NCI-H1417 treated with DMSO at 0.1 percent for 48 hours (cell line): ENCODE measurements around the gene CACNB2.

Experiments used
- DNase-seq: peaks from one replicate; lab custom pipeline; 2025; lab: John Stamatoyannopoulos, UW

The CACNB2 gene

GRCh38 chr10:18514537-18514936 is 374.3 kb downstream of the CACNB2 start:
- no peak for DNase-seq

DNA sequence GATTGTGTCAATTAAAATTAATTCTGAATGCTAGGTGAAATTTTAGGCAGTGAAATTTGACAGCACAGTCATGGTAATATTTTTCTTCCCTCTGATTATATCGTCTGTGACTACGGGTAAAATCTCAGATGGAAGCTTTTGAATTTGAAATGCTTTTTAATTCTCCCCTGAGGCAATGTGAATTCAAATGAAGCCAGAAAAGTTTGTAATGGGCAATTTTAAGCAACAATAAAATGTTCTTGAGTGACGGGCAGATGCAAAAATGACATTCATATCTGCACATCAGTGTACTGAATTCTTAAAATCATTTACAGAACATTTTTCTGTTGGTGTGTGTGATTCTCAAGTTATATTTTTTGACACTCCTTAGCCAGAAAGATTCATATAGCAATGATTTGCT is 376.6 kb downstream of the CACNB2 start:
- DNase-seq = no peak

GRCh38 chr10:18523025-18523424 is 382.8 kb downstream of the CACNB2 start:
- DNase-seq = no peak

- DNase-seq = no peak
Measured at GRCh38 chr10:18523858-18524257, 383.6 kb downstream of the CACNB2 start.

- no peak for DNase-seq
Measured at GRCh38 chr10:18527687-18528086, 387.5 kb downstream of the CACNB2 start.

GRCh38 chr10:18528292-18528691 is 388.1 kb downstream of the CACNB2 start:
- no peak for DNase-seq

DNA sequence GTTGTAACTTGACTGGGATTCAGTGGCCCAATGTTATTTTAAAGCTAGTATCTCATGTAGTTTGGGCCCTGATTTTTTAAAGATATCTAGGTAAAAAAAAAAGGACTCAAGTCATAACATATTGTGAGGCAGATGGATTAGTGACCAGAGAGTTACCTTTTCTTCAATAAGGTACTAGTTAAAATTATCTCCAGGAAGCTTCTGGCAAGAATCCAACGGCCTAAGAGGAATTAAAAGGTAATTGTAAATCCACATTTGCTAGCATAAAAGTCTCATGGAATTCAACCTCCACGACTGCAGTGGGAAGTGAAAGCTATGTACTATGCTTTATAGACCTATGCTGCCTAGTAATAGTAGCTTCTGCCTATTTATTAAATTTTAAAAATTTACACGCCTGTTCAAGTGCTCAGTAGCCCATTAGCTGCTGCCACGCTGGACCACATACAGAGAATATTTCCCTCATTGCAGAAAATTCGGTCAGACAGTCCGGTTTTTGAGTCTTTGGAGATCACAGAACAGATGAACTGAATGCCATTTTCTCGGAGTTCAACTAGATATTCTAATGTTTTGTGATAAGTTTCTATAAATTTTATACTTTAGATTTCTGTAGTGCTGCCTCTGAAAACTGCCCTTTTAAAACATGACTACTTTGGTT is 392.8 kb downstream of the CACNB2 start:
- DNase-seq = no peak

DNA sequence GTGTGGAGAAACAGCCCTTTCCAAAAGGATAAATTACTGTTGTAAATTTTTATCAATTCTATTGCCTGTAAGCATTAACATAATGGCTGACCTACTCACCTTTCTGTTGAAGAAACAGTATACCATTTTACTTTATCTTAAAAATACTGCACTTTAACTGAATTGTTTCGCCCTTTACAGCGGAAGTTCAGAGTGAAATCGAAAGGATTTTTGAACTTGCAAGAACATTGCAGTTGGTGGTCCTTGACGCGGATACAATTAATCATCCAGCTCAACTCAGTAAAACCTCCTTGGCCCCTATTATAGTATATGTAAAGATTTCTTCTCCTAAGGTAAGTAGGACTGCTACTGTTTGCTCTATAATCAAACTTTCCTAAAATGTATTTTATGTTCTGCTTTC is 393.7 kb downstream of the CACNB2 start:
- no peak for DNase-seq

DNA sequence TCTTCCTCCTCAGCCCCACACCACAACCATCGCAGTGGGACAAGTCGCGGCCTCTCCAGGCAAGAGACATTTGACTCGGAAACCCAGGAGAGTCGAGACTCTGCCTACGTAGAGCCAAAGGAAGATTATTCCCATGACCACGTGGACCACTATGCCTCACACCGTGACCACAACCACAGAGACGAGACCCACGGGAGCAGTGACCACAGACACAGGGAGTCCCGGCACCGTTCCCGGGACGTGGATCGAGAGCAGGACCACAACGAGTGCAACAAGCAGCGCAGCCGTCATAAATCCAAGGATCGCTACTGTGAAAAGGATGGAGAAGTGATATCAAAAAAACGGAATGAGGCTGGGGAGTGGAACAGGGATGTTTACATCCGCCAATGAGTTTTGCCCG is 399.1 kb downstream of the CACNB2 start:
- no peak for DNase-seq

DNA sequence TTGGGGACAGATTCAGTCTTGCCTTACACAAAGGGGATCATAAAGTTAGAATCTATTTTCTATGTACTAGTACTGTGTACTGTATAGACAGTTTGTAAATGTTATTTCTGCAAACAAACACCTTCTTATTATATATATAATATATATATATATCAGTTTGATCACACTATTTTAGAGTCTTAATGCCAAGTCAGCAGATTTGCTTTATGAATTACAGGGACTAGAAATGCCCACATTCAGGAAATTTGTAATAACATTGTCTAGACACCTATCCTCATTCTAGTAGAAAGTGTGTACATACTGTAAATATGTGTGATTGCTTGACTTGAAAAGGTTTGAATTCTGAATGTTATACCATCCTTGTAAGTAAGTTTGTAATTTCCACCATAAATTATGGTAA is 400.0 kb downstream of the CACNB2 start:
- no peak for DNase-seq

DNA sequence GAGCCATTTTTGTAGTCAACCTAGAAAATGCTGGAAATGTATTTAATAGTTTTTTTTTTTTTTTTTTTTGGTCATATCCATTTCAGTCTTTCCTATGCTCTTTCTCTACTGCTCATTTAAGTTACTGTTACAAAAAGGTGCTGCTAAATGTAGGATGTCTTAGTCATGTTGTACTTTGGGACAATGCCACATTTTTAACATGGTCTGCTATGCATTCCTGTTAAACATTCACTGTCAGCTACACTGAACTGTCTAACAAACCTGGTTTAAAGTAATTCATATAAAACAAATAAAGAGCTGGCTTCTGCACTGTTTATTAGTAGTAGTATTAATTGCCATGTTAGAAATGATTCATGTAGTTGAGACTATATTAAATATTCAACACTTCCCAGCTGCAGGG is 402.6 kb downstream of the CACNB2 start:
- DNase-seq = no peak

- no peak for DNase-seq
Measured at GRCh38 chr10:18545621-18546305, 405.5 kb downstream of the CACNB2 start.

GRCh38 chr10:18549105-18549504 is 408.9 kb downstream of the CACNB2 start:
- DNase-seq = no peak

DNA sequence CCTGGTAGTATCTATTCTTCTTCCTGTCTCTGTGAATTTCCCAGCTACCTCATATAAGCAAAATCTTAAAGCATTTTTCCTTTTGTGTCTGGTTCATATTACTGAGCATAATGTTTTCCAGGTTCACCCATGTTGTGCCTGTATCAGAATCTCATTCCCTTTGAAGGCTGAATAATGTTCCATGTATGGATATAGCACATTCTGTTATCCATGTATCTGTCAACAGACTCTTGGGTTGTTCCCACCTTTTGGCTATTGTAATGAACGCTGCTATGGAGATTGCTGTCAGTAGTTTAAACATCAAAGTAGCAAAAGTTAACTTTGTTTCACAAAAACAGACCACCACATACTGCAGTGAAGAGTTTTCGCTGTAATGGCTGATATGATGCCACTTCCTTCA is 411.2 kb downstream of the CACNB2 start:
- no peak for DNase-seq

DNA sequence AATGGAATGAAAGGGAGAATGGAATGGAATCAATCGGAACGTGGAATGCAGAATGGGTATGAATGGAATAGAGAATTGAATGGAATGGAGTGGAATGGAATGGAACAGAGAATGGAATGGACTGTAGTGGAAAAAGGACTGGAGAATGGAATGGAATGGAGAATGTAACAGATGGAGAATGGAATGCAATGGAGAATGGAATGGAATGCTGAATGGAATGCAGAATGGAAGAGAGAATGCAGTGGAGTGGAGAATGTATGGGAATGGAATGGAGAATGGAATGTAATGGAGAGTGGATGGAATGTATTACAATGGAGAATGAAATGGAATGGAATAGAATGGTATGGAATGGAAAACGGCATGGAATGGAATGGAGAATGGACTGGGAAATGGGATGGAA is 414.3 kb downstream of the CACNB2 start:
- no peak for DNase-seq

GRCh38 chr10:18556522-18557147 is 416.4 kb downstream of the CACNB2 start:
- DNase-seq = no peak

GRCh38 chr10:18557960-18558359 is 417.7 kb downstream of the CACNB2 start:
- no peak for DNase-seq

DNA sequence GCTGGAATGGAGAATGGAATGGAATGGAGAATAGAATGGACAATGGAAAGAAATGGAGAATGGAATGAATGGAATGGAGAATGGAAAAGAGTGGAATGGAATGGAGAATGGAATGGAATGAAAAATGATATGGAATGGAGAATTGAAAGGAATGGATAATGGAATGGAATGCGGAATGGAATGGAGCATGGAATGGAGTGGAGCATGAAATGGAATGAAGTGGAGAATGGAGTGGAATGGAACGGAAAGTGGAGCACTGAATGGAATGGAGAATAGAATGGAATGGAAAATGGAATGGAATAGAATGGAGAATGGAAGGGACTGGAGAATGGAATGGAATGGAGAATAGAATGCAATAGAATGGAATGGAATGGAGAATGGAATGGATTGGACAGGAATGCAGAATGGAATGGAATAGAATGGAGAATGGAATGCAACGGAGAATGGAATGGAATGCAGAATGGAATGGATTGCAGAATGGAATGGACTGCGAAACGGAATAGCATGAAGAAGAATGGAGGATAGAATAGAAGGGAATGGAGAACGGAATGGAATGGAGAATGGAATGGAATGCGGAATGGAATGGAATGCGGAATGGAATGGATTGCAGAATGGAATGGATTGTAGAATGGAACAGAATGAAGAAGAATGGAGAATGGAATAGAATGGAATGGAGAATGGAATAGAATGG is 421.8 kb downstream of the CACNB2 start:
- DNase-seq = no peak

DNA sequence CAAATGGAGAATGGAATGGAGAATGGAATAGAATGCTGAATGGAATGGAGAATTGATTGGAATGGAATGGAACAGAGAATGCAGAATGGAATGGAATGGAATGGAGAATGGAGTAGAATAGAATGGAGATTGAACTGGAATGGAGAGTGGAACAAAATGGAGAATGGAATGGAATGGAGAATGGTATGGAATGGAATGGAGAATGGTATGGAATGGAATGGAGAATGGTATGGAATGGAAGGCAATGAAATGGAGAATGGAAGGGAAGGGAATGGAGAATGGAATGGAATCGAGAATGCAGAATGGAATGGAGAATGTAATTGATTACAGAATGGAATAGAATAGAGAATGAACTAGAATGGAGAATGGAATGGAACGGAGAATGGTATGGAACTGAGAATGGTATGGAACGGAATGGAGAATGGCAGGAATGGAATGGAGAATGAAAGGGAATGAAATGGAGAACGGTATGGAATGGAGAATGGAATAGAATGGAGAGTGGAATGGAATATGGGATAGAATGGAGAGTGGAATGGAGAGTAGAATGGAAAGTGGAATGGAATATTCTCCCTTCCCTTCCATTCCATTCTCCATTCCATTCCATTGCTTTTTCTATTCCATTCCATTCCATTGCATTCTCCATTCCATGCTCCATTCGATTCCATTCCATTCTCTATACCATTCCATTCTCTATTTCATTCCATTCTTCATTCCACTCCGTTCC is 422.9 kb downstream of the CACNB2 start:
- DNase-seq = no peak

GRCh38 chr10:18565006-18565405 is 424.8 kb downstream of the CACNB2 start:
- no peak for DNase-seq

GRCh38 chr10:18566177-18566576 is 426.0 kb downstream of the CACNB2 start:
- DNase-seq = no peak

DNA sequence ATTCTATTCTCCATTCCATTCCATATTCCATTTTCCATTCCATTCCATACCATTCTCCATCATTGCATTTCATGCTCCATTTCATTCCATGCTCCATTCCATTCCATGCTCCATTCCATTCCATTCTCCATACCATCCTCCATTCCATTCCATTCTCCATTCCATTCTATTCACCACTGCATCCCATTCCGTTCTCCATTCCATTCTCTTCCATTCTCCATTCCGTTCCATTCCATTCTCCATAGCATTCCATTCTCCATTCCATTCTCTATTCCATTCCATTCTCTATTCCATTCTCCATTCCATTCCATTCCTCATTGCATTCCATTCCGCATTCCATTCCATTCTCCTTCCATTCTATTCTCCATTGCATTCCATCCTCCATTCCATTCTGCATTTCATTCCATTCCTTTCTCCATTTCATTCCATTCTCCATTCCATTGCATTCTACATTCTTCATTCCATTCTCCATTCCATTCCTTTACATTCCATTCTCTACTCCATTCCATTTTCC is 427.2 kb downstream of the CACNB2 start:
- DNase-seq = no peak
